GM12878 (cell line): ENCODE results near the gene PI4KA. TPM values are rescaled to one million over a fixed set of nuclear protein-coding genes. Genes with fewer than 3 reads are reported as not detected.

Experiments
- ATAC-seq: fragments of 200-7000 bp; cut with Tn5 transposase; 3 replicates; pipeline ENCODE4 v1.9.1; 2020; ENCODE audit warnings: mild to moderate bottlenecking, moderate library complexity
- BruUV-seq: library from RNA; stranded (reverse); fragments of 400-500 nt; replicated peaks from 2 replicates; lab custom pipeline; 2021; lab: Mats Ljungman, UMichigan
- CTCF ChIA-PET: fragments of 300-600 bp; sonication (Branson Sonifier 250); formaldehyde crosslinking; extraction: SDS; loops from one replicate; lab custom pipeline; 2021; ENCODE audit warnings: inconsistent platforms; lab: Yijun Ruan, JAX
- POLR2A ChIA-PET: fragments of 350-600 bp; formaldehyde crosslinking; extraction: SDS; loops from one replicate; lab custom pipeline; 2021; ENCODE audit warnings: inconsistent platforms; lab: Charles Lee
- RAD21 ChIA-PET: fragments of 300-600 bp; sonication (Branson Sonifier 250); formaldehyde crosslinking; loops from one replicate; lab custom pipeline; 2023; ENCODE audit warnings: antibody characterized with exemption; ENCODE audit not compliant: unreplicated experiment; lab: Charles Lee
- SMC1A ChIA-PET: fragments of 300-600 bp; sonication (Branson Sonifier 250); formaldehyde crosslinking; loops from one replicate; lab custom pipeline; 2023; ENCODE audit not compliant: unreplicated experiment, uncharacterized antibody; lab: Charles Lee
- DNase-seq: peaks from one replicate; pipeline ENCODE4 v3.0.0-alpha.2; 2011; ENCODE audit warnings: low read depth, low spot score
- FAIRE-seq: peaks from 3 replicates; lab custom pipeline; 2011; peaks lifted over from hg19 to GRCh38; lab: Jason Lieb, UNC
- H2AFZ ChIP-seq: 2 replicates; pipeline ENCODE4 v1.6.0; 2011; ENCODE audit warnings: low read depth, low read length, control low read depth; ENCODE audit not compliant: control insufficient read depth
- H3K27ac ChIP-seq: 2 replicates; pipeline ENCODE4 v1.5.1; 2011; ENCODE audit warnings: control low read depth; ENCODE audit not compliant: control insufficient read depth, insufficient read depth
- H3K27me3 ChIP-seq, 2 experiments: replicated peaks in 1 of 2; 2 replicates each; pipeline versions ENCODE4 v1.6.0 to v1.6.1; 2011; ENCODE audit warnings: low read length in 1 of 2; ENCODE audit not compliant: control insufficient read depth in 2 of 2, insufficient read depth in 2 of 2
- H3K36me3 ChIP-seq, 2 experiments: 2 replicates each; pipeline ENCODE4 v1.5.1; 2011; ENCODE audit warnings: low read length in 1 of 2; ENCODE audit not compliant: control insufficient read depth in 2 of 2, insufficient read depth in 2 of 2
- H3K4me1 ChIP-seq: 2 replicates; pipeline ENCODE4 v1.6.1; 2011; ENCODE audit warnings: mild to moderate bottlenecking, low read length, moderate library complexity, mixed read lengths; ENCODE audit not compliant: control insufficient read depth, insufficient read depth
- H3K4me2 ChIP-seq: 2 replicates; pipeline ENCODE4 v1.6.0; 2011; ENCODE audit warnings: control low read depth; ENCODE audit not compliant: control insufficient read depth, insufficient read depth
- H3K4me3 ChIP-seq: fragments of 200-600 bp; sonication (generic); 2 replicates; pipeline ENCODE4 v1.5.1; 2016
- H3K79me2 ChIP-seq: 2 replicates; pipeline ENCODE4 v1.6.0; 2011; ENCODE audit warnings: low read length; ENCODE audit not compliant: control insufficient read depth, insufficient read depth
- H3K9ac ChIP-seq: 2 replicates; pipeline ENCODE4 v1.8.0; 2011; ENCODE audit warnings: low read length, control low read depth, mixed read lengths; ENCODE audit not compliant: control insufficient read depth, insufficient read depth
- H3K9me3 ChIP-seq: replicated peaks from 3 replicates; pipeline ENCODE4 v1.5.1; 2011; ENCODE audit warnings: mild to moderate bottlenecking, low read length; ENCODE audit not compliant: control insufficient read depth, insufficient read depth
- H4K20me1 ChIP-seq: 2 replicates; pipeline ENCODE4 v1.6.0; 2011; ENCODE audit not compliant: control insufficient read depth, insufficient read depth
- CBFB ChIP-seq: IDR thresholded peaks from 2 replicates; pipeline ENCODE4 v1.6.1; 2016; ENCODE audit warnings: antibody characterized with exemption, low read depth
- EZH2 ChIP-seq: IDR thresholded peaks from 2 replicates; pipeline ENCODE4 v1.6.1; 2012; ENCODE audit warnings: low read depth, mild to moderate bottlenecking, control low read depth, inconsistent platforms, low read length, borderline replicate concordance; ENCODE audit not compliant: control insufficient read depth
- RAD21 ChIP-seq: IDR thresholded peaks from 2 replicates; pipeline ENCODE4 v1.6.1; 2011; ENCODE audit warnings: mild to moderate bottlenecking, low read depth, low read length, moderate library complexity; ENCODE audit not compliant: insufficient read depth
- STAT1 ChIP-seq: fragments of 450-650 bp; conservative IDR thresholded peaks from 2 replicates; pipeline ENCODE4 v1.6.1; 2014; ENCODE audit warnings: antibody characterized with exemption, mild to moderate bottlenecking
- ZZZ3 ChIP-seq: IDR thresholded peaks from 2 replicates; pipeline ENCODE4 v1.6.1; 2011; ENCODE audit warnings: low read depth; ENCODE audit not compliant: control insufficient read depth, insufficient read length
- WGBS: methylation state at CpG from one replicate; pipeline ENCODE4 v1.1.6; 2016; ENCODE audit warnings: low lambda C conversion rate; ENCODE audit not compliant: insufficient replicate concordance, insufficient coverage; ENCODE audit errors: missing lambda C conversion rate; 5-methylcytosine and 5-hydroxymethylcytosine counted together
- in situ Hi-C: fragments of 300-500 bp; cut with MboI; formaldehyde crosslinking; loops from 9 replicates; pipeline ENCODE4 v1.14.3; 2018; ENCODE audit warnings: mixed read lengths
- intact Hi-C: fragments of 100-400 bp; cut with micrococcal nuclease; formaldehyde crosslinking; loops from one replicate; pipeline ENCODE4 v1.14.2; 2022; ENCODE audit not compliant: unreplicated experiment
- polyA plus RNA-seq, 11 experiments: library from polyadenylated mRNA; depleted of rRNA in 4 of 11; unstranded in 6 of 11; stranded (reverse) in 5 of 11; fragments of >200 nt; fragmentation: Nextera tagmentation in 4 of 11; fragmentation: Illumina TruSeq in 1 of 11; extraction: Ambion mirVana in 4 of 11; extraction: Trizol in 1 of 11; gene quantifications; 1 replicate in 1 of 11; 2 replicates in 10 of 11; pipeline versions ENCODE4 v1.2.1 to v1.2.3, GENCODE V29; 2011 to 2016; ENCODE audit warnings: inconsistent platforms in 2 of 11, missing spikeins in 2 of 11, low read depth in 1 of 11
- total RNA-seq, 4 experiments: library from RNA; depleted of rRNA in 3 of 4; stranded (reverse); fragments of >200 nt in 3 of 4; fragmentation: Illumina TruSeq in 1 of 4; extraction: Trizol in 1 of 4; gene quantifications; 2 replicates each; pipeline versions ENCODE4 v1.2.1 to v1.2.3, GENCODE V29; 2013 to 2021
- TF ChIP-seq, protein P1 (sequence below), 3 experiments: IDR thresholded peaks in 2 of 3; conservative IDR thresholded peaks in 1 of 3; 2 replicates each; pipeline ENCODE4 v1.5.1; 2011; ENCODE audit warnings: low read depth in 3 of 3, low read length in 3 of 3, mild to moderate bottlenecking in 3 of 3, control low read depth in 2 of 3, moderate library complexity in 2 of 3, inconsistent platforms in 1 of 3, mixed read lengths in 1 of 3; ENCODE audit not compliant: control insufficient read depth in 2 of 3, insufficient read depth in 1 of 3; ENCODE audit errors: extremely low read depth in 1 of 3

PI4KA gene
- total and polyA plus RNA-seq, 10 of the 15 experiments (the other 5 are each of a cell fraction or from before 2014, with no cell fraction given), result 4.2 to 78.4 (median 42.1) TPM

DNA sequence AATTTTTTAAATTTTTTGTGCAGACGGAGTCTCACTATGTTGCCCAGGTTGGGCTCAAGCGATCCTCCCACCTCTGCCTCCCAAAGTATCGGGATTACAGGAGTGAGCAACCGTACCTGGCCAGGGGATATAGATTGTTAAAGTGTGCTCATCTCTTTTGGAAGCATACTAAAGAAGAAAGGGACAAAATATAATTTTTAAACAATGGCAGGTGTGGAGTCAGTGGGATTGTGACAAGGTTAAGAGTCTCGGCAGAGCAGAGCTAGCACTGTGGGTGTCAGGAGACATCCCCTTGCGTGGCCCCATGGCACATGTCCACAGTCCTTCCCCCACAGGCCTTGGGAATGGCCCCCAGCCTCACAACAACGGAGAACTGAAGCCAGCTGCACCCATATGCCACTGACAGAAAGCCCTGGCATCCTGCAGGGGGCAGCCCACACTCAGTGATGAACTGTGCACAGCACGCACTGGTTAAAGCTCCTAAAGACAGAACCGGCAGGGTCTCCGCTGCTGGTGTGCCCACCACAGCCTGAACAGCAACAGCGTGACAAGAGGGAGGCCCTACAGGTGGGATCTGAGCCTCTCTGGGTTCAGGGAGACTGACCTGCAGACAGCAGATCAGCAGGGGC lies 54.8 kb downstream of the PI4KA start:
- DNase-seq (no peak), FAIRE-seq (no peak), ATAC-seq (peak; percentile 49; the same call in 2 of the 3 replicates)
- ChIA-PET SMC1A (interaction anchor here (0.7 kb wide), 1 partner anchor 356 kb away, joined by 4 read pairs; no protein-coding TSS in a partner anchor), RAD21 (no interaction called here), CTCF (interaction anchor here (0.8 to 1.0 kb wide), 3 partner anchors 20 to 179 kb away, joined by 3 read pairs; partner anchors contain the start of gene LZTR1), POLR2A (no interaction called here)
- H4K20me1 ChIP-seq, result no peaks in the 10 kb centered on the region
- no TSS peak for BruUV-seq
- no peak overlapping the region for H3K9ac ChIP-seq
- H3K79me2 ChIP-seq, result no peaks in the 10 kb centered on the region
- WGBS, result 87% methylated on average over 11 of the region's 11 CpGs
- TF ChIP-seq EZH2 (no peak), CBFB (no peak), STAT1 (no peak), ZZZ3 (no peak), RAD21 (peak; percentile 51)
- TF ChIP-seq, protein P1, sequence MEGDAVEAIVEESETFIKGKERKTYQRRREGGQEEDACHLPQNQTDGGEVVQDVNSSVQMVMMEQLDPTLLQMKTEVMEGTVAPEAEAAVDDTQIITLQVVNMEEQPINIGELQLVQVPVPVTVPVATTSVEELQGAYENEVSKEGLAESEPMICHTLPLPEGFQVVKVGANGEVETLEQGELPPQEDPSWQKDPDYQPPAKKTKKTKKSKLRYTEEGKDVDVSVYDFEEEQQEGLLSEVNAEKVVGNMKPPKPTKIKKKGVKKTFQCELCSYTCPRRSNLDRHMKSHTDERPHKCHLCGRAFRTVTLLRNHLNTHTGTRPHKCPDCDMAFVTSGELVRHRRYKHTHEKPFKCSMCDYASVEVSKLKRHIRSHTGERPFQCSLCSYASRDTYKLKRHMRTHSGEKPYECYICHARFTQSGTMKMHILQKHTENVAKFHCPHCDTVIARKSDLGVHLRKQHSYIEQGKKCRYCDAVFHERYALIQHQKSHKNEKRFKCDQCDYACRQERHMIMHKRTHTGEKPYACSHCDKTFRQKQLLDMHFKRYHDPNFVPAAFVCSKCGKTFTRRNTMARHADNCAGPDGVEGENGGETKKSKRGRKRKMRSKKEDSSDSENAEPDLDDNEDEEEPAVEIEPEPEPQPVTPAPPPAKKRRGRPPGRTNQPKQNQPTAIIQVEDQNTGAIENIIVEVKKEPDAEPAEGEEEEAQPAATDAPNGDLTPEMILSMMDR (IDR thresholded peaks at IDR 0.05 in 2 of 3, conservative IDR thresholded peaks at IDR 0.05 in 1 of 3; ENCODE audit: control insufficient read depth in 2 of 3, extremely low read depth in 1 of 3, insufficient read depth in 1 of 3, low read depth in 3 of 3, low read length in 3 of 3), result peak; percentile 46 to 52 (median 51)
- H3K27ac ChIP-seq, result no peak overlapping the region
- in situ Hi-C loops, result no loop called here
- H3K4me3 ChIP-seq, result no peak overlapping the region
- no peaks in the 10 kb centered on the region for H3K9me3 ChIP-seq
- H3K36me3 ChIP-seq, result peaks cover 12 to 24% of the 10 kb centered on the region in 2 experiments; a peak in 3 of 4 replicates
- H3K27me3 ChIP-seq, result no peaks in the 10 kb centered on the region
- H3K4me2 ChIP-seq, result no peak overlapping the region
- H2AFZ ChIP-seq, result no peak overlapping the region
- intact Hi-C loops, result no loop called here
- no peaks in the 10 kb centered on the region for H3K4me1 ChIP-seq
